GM19463 (cell line): Measurements from ENCODE around the gene PIP4K2A.
A peak's percentile ranks its signal among the peaks of the same experiment; 100 is the strongest.

Source experiments
- ATAC-seq: cut with Tn5 transposase; IDR thresholded peaks from one replicate; pipeline ENCODE4 v1.9.1; 2021; ENCODE audit warnings: mild to moderate bottlenecking, moderate library complexity; ENCODE audit not compliant: unreplicated experiment

PIP4K2A gene

DNA sequence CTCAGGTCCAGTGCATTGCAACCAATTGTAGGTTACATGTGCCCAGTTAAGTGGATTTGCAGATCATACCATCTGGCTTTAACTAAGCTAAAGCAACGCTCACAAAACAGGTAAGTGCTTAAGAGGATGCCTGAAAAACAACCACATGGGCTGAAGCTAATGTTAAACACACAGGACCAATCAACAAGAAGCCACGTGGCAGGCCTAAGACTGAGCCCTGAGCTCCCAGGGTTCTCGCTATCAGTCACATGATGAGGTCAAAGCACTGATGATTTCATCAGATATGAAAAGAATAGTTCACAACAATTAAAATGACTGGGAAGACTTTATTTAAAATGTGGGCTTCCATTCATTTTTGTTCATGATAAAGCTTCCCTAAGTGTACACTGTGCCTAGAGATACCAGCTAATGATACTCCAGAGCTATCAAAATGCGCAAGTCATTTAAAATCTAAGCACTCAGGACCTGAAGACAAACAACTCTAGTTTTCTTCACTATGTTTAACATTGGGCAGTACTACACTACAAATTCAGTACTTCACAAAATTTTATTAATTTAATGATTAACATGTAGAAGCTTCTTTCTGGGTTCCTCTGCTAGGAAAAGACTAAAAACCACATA, 90.6 kb downstream of the PIP4K2A start:
- no peak for ATAC-seq

DNA sequence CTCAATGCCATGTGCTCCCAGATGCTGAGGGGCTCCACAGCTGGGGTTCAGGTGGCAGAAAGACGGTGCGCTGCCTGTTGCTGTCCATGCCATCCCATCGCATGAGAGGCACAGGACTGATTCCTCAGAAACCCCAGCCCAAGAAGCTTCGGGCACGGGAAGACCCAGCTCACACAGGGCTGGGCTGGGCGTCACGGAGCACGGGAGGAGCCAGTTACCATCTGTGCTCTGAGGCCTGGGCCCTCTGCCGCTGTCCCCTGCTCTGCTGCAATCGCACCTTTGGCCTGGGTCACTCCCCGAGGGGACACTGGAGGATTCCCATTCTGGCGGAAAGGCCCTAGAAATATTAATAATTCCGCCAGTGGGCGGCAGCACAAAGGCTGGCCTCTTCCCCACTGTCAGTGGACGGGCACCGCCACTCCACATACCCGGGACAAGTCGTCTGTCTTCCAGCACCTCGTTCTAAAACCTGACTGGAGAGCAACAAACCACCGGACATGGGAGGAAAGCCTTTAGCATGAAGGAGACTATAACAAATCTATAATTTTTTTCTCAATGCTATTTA, 92.1 kb downstream of the PIP4K2A start:
- ATAC-seq = no peak

DNA sequence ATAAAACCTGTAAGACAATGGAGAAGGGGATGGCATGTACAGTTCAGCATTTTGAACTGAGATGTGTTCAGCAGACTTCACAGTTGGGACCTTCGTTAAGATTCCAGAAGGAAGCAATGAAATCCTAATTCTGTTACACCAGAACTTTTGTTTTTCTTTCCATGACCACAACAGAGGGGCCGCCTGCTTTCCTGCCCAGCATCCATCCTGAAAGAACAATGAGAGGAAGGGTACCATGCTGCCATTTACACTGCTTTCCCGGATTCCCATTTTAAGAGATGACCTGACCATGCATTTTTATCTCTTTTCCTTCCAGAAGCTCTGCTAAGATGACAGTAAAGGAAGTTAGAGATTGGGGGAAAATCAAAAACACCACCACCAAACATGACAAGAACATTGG, 92.7 kb downstream of the PIP4K2A start:
- no peak for ATAC-seq

DNA sequence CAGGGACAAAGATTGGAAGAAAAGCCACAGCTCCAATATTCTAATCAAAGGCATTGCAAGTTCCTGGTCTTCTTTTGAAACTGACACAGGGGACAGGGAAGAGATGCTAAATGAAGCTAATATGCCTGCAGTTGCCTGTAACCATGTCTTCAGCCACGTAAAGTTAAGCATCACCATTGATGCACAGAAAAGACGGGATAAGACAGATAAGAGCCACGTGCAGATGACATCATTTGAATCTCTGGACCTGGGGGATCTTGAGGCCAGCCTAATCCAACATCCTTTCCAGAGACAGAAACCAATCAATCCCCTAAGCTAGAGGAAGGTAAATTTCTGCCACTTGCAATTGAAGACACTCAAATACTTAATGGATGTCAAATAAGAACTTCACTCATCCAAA, 93.4 kb downstream of the PIP4K2A start:
- no peak for ATAC-seq

DNA sequence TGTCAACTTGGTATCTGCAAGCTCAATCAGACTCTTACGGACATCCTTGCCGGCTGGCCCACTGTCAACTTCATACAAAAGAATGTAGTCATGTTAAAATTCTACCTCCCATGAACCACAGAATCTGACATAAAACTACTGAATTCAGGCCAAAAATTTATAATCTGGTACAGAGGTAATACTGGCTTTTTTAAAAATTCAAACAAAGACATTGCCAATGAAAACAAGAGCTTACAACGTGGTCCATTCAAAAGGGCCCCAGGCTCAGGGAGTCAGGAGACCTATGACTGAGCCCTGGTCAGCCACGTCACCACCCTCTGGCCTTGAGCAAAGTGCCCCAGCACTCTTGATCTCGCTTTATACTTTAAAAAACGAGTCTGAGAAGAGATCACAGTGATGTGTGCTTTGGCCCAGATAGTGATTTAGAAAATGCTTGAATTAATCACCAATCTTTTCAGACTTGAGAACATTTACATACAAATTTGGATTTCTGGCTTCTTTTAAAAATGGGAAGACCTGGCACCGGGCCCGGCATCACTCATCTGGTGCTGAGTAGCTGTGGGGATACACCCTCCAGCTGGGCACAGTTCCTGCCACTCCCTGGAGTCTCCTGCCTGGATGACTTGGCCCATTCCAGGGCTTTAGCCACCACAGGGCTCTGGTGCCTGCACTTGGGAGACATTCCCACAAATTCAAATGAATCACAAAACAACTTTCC, 94.1 kb downstream of the PIP4K2A start:
- ATAC-seq = no peak

DNA sequence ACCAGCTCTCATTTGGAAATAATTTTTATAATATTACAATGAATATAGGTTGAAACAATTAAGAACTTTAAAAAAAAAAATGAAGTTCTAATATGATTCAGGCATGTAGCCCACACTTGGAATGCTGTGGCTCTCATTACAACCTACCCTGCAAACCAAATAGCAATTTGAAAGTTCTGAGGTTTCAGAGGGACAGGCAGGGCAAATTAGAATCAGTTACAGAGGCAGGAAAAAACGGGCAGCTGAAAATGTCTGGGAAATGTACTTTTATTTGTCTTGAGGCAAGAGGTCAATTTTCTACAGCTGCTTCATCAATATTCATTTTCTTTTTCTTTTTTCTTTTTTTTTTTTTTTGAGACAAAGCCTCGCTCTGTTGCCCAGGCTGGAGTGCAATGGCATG, 95.3 kb downstream of the PIP4K2A start:
- no peak for ATAC-seq

DNA sequence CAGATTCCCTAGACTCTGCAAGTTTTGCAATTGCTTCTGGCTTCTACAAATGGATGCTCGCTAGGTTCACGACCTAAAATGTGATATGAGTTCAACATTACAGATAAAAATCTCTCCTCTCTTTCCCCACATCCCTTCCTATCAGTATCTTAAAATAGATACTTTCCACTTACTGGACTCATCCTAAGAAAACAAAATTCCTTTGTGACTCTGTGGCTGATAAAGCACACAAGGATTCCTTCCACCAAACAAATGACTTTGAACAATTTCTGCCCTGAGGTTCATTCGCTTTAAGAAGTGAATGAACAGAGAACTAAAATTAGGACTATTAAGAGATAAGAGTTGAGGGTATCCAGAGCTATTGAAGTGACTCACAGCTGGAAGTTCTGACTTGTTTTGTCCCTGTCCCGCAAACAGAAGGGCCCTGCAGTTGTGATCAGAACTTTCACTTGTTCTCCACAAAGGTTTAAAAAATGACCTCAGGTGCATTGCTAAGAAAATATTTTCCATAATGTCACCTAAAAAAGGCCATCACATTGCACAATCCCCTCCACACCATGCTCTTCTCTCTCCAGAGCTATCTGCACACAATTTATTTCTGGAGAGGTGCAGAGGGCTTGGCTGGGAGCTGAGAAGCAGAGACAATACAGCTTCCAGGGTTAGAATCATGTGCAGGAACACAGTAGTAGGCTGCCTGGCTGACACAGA, 96.1 kb downstream of the PIP4K2A start:
- ATAC-seq = no peak

DNA sequence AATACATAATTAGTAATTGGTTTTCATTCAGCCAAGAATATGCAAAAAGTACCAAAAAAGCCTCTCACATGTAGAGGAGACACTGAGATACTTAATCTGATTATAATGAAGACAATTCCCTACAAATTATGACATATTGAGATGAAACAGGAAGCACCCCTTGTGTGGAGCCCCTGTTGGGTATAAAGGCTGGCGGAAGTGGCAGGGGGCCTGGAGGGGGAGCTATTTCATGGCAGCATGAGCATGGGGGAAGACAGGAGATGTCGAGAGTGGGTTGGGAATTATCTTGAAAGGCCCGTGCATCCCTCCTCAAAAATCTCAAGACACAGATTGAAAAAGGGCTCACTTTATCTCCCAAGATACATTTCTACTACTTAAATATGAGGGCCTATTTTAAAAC, 96.9 kb downstream of the PIP4K2A start:
- ATAC-seq = no peak

DNA sequence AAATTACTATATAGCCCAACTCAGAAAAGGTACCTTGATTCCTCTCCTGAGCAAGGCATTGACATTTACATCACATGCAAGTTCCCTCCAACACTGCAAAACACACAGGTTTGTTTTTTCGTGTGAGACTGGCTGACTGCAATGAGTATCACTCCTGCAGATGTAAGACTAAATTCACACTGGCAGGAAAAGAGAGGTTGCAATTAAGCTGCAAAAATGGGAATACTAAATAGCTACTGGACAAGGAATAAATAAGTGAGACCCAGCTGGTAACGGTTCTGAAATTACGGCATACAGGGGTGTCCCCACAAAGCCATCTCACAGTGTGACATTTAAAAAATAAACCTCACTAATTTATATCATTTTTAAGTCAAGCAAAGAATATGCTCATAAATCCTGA, 97.3 kb downstream of the PIP4K2A start:
- ATAC-seq = no peak

DNA sequence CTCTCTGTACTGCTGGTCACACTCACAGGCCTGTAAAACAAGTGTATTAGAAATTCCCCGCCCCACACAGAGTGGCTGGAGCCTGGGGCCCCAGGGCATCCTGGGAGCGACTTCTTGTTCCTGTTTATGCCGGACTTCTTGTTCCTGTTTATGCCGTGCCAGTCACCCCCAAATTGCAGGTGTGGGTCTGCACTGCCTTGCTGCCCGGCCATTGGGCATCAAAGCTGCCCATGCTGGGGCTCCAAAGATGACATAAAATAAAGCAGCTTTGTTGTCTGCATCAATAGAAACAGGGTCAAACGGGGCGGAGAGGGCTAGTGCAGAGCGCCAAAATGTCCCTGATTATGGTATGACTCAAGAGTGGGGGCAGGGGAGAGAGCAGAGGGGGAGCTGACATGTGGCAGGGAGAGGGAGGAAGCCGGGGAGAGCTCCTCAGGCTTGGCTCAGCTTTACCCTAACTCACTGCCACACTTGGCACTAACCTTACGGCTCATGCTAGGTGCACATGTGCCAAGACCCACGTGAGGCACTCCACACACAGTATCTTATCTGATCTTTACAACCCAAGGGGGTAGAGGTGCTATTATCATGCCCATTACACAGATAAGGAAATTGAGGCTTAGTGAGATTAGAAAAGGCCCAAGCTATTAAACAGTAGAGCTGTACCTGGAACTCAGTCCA, 98.4 kb downstream of the PIP4K2A start:
- ATAC-seq = peak; percentile 65

DNA sequence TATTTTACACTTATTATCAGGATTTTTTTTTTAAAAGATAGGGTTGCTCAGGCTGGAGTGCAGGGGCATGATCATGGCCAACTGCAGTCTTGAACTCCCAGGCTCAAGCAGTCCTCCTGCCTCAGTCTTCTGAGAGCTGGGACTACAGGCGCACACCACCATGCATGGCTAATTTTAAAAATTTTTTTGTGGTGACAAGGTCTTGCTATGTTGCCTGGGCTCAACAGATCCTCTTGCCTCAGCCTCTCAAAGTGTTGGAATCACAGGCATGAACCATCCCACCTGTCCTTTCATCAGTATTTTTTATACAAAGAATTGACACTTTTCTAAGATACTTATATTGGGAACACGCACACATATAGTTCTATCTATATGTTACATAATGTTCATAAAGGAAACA, 99.3 kb downstream of the PIP4K2A start:
- no peak for ATAC-seq

DNA sequence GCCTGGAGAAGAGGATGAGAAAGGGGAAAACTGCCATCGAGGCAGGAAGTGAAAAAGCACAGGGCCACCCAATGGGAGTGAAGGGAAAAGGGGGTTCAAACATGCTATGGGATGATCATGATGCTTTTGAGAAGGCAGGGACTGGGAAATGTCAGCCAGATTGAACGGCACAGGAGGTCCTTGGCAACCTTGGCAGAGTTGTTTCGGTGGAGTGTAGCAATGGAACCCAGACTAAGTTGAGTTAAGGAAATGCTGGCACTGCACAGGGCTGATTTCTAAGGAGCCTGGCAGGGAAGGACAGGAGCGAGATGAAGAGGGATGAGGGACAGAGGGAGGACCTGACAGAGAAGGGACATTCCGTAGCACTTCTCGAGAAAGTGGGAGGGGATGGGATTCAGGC, 101.4 kb downstream of the PIP4K2A start:
- ATAC-seq = no peak

DNA sequence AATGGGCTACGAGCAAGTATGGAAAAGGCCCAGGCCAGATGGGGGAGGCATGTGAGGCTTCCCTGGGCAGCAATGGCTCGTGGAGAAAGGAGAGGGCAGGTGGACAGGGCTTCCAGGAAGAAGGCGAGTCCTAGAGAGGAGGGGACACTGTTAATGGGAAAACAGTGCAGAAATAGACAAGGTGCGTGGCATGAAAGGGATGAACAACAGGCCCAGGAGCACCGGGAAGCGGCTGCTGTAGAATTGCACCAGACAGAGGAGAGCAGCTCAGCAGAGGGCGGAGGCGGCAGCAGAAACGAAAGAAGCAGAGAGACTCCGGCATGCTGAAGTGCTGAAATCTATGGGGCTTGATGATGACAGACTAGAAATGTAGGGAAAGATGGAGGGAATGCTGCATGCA, 102.1 kb downstream of the PIP4K2A start:
- no peak for ATAC-seq

DNA sequence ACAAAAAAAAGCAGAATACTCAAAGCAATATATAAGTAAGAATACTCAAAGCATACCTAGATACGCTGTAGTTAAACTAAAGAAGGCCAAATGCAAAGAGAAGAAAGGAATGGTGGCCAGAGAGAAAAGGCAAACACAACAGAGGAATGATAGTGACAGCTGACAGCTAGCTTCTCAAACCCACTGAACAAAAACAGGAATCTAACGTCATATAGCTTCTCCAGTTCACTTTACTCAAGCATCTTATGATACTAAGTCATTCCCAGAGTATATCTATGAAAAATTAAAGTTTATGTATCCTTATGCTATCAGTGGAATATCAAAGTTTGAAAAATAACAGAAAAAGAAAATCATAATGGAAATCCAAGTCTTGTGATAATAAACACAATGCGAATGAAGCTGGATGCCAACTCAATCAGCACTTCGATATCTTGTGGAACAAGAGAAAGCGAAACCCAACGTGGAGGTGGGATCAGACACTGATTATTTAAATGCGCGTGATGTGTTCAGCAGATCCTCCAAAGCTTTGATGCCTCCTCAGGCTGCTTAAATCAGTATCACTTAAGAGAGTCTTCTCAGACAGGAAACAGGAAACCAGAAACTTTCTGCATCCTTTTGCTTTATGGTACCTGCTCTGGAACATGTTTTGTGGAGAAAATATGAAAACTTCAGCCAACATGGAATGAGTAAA, 102.8 kb downstream of the PIP4K2A start:
- peak; percentile 47 for ATAC-seq

DNA sequence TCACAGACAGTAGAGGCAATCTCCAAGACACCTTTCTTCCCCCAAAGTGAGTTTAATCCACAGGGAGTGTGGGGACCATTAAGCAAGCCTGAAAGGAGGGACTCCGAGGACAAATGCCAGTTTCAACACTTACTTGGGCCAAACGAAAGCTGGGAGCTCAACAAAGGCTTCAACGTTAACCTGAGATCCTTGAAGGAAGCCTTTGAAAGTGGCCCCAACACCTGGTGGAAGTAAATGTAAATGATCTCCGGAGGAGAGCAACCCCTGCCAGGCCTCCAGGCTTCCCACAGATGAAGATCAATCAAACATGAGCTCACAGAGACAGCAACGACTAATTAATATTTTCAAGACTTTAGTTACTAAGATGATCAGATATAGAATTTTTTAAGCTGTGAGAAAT, 103.8 kb downstream of the PIP4K2A start:
- no peak for ATAC-seq

DNA sequence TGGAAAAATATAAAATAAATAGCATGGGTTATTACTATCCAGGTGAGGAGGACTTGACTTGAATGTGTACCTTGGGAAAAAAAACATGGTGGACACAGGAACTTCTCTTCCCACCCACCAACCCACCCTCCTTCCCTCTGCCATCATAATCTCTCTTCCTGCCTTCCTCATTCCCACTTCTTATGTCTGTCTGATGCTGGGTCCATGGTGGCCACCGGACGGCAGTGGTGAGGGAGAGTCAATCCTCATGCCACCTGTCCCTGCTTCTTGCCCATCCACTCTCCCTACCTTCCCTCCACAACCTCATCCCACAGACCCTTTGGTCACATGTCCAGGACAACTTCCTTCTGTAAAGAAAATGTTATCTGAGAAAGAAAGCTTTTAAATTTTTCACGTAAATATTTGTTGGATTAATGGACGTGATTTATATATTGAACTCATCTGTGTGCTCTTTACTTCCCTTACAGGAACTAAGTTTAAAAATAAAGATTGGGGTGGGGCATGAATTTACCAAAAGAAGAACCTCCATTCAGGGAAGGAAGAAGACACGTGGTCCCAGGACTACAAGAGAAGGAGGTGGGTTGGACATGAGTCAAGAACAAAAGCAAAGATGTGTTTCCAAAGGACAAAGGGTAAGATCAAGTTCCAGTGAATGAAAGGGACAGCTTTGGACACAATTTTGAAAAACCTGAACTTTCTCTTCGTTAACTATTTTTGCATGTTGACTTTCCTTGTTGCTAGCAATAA, 104.5 kb downstream of the PIP4K2A start:
- ATAC-seq = no peak

DNA sequence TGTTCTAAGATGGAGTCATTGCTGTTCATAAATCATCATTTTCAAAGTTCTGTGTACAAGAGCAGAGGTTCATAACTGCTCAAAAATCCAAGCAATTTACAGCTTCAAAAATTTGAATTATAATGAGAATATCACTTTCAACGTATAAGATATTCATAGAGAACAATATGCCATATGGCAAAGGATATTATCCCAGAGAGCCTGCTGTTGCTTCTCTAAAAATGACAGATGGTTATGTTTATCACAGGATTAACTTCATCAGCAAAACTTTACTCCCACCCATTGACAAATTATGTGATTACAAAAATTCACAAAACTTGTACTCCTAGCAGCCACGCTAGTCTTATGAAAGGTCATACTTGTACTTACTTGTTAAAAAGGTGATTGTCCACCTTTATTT, 105.1 kb downstream of the PIP4K2A start:
- no peak for ATAC-seq

DNA sequence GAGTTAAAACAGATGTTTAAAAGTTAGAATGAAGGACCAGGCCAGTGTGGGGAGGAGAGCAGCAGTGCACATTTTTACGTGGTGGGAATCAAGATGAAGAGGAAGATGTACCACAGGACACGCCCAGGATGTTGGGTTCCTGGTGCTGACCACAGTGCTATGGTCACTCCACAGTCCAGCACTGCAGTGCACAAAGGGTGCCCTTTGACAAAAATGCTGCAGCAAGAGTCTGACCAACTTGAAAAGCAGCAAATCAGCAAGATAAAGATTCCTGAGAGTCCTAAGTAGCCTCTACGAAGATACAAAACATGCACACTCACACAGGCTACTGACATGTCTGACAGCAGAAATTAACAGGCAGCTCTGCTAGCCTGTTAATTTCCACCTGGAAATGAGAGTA, 107.1 kb downstream of the PIP4K2A start:
- ATAC-seq = no peak

DNA sequence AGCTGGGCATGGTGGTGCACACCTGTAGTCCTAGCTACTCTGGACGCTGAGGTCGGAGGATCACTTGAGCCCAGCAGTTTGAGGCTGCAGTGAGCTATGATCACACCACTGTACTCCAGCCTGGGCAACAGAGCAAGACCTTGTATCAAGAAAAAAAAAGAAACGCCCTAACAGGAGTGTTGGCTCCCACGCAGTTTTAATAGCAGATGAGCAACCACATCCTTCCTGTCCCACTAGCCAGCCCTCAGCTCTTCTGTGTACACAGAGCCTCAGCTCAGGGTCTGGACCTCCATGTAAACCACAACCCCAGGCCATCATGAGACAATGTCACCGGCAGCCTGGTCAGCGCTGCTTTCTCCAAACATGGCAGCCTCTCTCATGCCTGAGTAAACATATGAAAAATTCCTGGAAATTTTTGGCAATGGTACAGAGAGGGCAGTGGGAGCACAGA, 108.2 kb downstream of the PIP4K2A start:
- ATAC-seq = peak; percentile 95

DNA sequence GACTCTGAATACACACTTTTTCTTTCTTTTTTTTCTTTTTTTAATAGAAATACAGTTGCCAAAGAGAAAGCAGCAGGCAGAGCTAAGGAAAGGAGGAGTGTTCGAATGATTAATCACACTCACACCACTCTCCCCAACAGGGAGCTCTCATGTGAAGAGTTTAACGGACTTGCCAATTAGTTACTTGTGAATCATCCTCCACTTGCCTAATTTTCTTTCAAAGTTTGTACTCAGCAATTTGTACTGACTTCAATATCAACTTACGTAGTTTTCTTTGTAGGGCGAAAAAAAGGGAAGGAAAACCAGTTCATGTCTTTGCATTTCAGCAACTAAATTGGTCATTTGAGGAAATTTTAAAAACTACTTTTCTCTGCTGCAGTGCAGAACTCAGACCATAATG, 109.2 kb downstream of the PIP4K2A start:
- peak; percentile 38 for ATAC-seq
